DMS153 treated with DMSO at 0.1 percent for 48 hours (cell line): Measurements from ENCODE around the gene TBX1.

Experiments
- DNase-seq: peaks from one replicate; lab custom pipeline; 2025; ENCODE audit not compliant: unreplicated experiment; lab: John Stamatoyannopoulos, UW

The TBX1 gene

DNA sequence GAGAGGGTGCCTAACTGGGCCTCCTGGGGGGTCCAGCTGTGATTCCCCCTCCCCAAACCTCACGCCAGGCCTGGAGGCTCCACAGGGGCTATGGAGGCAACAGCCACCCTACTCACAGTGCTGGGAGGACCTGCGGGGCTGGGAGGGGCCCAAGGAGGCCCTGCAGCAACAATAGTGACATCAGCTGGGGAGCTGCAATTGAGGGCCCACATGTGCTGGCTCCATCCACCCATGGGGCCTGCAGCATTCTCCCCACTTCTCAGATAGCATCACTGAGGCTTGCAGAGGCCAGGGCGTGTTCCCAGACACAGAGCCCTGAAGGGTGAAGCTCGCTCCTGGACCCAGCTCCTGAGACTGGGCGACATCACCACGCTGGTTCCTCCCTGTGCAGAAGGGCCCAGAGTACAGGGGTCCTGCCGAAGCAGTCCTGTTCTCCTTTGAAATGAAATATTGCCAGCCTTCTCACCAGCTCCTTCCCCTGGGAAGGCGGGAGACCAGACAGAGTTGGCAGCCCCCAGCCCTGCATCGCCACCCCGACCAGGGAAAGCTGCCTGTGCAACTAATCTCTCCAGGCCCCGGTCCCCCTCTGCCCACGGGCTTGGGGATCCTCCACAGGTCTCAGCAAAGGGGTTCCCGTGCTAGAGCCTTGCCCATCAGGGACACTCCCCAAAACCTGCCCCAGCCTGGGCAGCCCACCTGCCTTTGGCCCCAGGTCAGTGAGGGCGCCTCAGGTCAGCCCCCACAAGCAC is 8.9 kb upstream of the TBX1 start:
- no peak for DNase-seq

DNA sequence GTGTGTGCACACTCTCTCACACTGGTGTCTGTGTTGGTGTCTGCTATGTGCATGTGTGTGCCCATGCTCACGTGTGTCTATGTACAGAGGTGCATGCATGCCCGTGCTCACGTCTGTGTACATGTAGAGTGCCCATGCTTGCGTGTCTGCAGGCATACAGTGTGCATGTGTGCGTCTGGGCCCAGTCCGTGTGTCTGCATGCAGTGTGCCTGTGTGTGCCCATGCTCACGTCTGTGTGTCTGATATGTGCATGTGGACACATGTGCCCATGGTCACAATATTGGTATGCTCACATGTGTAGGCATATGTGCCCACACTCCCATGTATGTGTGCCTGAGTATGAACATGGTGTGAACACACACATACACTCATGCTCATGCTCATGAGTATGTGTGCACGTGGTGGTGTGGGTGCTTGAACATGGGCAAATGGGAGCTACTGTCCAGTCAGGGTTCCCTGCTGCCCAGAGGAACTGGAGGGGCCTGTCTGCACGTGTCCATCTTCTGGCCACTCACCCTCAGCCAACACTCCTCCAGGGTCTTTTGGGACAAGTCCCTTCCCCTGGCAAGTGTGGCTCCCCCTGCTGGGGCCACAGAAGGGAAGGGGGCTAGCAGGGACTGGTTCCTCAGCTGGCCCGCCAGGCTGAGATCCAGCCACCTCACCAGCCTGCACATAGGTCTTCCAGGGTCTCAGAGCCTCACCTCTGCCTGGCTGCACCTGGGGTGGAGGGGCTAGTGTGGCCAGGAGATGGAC is 7.3 kb upstream of the TBX1 start:
- DNase-seq: no peak

DNA sequence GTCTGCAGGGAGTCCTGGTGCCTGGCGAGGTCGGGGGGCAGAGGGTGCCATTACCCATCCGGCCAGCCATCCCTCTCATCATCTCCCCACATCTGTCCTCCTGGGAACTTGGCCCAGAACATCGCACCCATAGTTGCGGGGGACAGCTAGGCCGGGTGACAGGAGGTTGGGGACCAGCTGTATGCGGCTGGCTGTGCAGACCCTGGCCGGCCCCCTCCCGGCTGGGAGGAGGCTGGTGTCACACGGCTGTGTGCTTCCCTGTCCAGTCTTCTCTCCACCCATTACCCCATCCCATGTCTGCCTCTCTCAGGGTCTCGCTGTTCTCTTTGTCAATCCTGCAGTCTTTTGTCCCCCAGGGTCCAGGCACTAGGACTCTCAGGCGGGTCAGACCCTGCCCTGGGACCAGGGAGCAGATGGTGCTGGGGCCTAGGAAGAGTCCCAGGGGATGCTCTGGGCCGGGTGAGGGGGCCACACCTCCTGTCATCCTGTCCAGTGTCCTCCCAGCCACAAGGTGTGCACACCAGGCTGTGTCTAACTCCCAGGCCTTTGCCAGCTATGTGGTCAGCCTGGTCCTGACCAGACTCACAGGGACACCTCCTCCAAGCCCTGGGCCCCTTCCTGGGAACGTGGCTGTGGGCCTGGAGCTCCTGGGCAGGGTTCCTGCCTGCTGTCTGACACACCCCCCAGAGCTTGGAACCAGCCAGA is 6.4 kb upstream of the TBX1 start:
- DNase-seq: no peak

DNA sequence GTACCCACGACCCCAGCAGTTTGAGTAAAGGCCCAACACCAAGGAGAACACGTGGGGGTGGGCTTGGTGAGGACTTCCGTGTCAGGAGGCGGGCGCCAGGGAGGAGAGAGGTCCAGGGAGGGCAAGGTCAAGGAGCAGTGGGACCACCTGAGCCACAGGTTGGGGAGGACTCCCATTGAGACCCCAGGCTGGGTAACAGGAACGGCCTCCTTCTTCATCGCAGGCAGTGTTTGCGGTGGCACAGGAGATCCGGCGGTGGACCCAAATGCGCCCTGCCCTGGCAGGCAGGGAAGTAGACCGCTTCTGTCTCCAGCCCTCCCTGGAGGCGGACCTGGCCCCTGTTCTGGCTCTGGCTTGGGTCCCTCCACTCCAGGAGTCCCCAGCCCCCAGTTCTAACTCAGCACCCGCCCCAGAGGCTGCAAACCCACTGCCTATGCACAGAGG is 5.9 kb upstream of the TBX1 start:
- DNase-seq: no peak

DNA sequence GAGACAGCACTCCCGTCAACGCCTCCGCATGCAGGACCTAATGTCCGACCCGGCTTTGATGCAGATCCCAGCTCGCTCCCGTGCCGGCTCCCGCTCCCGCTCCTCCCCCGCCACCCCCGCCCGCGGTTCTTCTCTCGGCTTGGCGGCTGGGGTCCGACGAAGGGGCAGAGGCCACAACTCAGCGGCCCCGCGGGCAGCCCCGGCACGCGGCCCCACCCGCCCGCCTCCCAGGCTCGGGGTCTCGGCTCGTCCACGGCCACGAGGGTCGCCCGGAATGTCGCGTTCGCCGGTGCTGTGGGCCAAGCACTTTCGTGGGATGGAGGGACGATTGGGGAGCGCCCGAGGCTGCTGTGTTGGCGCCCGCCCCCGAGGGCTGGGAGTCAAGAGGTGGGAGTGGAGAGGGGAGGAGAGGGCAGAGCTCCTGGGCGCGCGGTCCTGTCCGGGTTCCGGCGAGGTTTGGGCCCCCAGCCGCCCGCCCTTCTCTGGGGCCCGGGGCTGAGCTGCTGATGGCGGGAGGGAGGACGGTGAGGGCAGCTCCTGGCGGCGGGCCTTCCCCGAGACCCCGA is 5.3 kb upstream of the TBX1 start:
- no peak for DNase-seq

DNA sequence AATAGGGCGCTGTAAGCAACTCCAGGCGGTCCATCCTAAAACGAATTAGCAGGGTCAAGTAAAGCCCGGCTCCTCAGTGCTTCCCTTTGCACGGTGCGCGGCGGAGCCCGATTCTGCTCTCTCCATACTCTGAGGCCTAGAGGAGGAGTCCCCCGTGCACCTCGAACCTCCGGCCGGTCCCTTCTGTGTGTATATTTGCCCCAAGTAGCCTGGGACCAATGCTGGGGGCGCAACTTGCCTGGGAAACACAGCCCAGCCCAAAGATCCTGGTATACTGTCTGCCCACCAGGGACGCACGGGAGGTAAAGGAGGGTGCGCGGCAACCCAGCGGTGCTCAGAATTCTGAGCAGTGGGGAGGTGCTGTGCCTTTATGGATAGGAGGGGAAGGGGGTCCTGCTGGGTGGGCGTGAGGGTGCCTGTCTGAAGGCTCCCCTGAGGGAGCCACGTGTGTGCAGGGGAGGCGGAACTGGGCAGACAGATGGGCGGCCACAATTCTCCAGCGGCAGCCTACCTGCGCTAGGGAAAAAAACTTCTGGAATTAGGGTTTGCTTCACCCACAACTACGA is 4.8 kb upstream of the TBX1 start:
- DNase-seq: no peak

DNA sequence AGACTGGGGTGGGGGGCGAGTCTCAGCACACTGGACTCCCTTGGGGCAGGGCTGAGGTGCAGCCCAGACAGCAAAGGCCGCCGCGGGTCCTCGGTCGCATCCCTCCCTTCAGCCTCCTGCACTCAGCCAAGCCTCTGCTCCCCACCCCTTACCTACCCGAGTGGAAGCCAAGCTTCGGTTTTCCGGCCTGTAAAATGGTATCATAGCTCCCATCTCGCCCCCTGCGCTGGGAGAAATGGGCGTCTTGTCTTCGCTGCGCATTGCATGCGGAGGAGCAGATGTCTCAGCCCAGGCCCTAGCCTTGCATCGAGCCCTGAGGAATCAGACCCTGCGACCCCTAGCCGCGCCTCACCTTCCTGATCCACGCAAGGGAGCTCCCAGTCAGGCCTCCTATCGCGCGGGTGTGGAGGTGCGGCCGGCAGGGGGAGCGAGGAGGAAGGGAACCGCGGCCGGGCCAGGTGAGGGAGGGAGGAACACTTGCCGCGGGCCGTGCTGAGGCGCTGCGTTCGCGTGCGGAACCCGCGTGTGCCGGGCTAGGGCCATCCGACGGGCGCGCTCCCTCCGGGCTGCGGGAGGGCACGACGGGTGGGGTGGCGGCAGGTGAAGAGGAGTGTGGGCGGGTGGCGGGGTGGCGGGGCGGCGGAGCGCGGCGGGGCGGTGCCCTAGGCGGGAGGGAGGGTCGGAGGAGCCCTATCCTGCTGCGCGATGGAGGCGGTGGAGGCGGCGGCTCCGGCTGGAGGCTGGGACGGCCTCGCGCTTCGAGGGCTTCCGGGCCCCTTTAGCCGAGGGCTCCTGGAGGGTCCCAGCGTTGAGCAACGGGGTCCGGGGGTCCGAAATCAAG is 4.1 kb upstream of the TBX1 start:
- peak; percentile 66 for DNase-seq

DNA sequence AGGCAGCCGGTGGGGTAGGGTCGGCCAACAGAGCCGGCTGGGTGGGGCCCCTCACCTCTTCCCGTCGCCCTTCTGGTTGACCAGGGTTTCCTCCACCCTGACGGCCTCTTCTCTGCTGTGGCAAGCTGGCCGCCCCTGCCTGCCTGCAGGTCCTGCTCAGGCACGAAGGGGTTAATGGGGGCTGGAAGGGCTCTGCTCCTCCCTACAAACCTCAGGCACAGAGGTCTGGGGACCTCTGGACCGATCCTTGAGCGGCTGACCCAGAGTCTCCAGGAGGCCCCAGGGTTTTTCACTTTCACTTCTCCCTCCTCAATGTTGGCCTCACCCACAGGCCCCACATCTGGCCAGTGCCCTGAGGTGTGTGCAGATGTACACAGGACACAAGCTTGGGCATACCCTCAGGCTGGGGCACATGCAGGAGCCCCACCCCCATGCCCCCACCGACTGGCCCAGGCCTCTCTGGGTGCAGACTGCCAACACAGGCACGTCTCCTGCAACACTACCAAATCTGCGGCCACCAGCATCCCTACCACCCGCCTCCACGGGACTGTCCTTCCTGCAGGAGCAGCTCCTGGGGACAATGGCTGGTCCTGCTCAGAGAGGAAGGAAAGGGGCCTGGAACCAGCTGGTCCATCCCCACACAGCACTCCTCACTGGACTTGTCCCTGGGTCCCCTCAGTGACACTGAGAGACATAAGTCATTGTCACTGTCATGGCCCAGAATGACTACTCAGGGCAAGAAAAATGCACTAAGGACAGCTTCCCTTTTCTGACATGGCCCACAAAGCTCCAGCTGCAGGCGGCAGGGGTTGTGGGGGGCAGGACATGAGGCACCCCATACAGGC is 3.2 kb upstream of the TBX1 start:
- no peak for DNase-seq

DNA sequence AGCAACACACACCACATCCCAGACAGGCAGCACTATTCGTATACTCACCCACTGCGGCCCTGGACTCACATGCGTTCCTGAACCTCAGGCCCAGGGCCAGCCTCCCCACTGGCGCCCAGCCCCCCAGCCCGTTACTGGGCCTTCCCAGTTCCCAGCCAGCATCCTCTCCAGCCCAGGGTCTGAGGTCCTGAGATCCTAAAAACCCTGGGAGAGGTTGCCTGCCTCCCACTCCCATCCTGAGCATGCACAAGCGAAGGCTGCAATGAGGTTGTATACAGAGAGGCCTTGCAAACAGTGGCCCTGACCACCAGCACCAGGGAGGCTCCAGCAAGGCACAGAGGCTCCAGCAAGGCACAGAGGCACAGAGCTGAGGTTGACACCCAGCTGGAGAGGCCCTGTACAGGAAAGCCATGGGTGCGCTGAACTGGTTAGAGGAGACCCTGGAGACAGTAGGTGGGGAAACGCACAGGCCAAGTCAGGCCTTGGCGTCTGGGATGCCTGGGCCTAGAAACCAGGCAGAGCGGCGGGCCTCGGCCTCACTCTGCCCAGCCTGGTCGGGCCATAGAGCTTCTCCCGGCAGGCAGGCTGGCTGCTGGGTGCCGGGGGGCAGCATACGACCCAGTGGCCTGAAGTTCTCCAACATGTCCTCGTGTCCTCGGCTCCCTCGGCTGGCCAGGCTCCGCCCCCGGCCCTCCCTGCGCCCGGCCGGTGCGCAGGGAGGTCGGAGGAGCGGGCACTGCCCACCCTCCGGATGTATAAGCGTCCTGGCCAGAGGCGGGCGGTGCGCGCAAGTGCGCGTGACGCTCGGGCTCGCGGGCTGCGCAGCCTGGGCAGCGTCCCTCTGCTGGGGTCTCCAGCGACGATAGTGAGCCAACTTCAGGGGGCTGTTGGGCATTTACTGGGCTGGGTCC is 2.3 kb upstream of the TBX1 start:
- no peak for DNase-seq

DNA sequence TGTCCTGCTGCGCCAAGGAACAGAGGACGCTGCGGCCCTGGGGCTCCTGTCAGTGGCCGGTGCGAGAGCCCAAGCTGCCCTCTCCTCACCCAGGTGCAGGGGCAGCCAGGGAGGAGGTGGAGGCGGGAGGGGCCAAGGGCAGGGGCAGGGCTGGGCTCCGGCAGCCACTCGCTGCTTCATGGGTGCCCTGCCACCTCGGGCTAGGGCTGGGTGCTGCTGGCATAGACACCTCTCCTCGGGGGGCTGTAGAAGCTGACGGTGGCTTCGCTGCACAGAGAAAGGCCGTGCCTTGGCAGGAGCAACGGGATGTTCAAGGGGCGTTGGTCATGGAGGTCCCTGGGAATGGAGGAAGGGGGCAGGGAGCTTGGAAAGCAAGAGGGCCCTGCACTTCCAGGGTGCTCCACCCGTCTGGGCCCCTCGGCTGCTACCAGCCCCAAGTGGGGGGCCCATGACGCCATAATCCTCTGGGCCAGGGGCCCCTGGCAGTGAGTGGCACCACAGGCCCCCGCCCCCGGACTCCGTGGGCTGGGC is 1.6 kb upstream of the TBX1 start:
- DNase-seq: no peak

DNA sequence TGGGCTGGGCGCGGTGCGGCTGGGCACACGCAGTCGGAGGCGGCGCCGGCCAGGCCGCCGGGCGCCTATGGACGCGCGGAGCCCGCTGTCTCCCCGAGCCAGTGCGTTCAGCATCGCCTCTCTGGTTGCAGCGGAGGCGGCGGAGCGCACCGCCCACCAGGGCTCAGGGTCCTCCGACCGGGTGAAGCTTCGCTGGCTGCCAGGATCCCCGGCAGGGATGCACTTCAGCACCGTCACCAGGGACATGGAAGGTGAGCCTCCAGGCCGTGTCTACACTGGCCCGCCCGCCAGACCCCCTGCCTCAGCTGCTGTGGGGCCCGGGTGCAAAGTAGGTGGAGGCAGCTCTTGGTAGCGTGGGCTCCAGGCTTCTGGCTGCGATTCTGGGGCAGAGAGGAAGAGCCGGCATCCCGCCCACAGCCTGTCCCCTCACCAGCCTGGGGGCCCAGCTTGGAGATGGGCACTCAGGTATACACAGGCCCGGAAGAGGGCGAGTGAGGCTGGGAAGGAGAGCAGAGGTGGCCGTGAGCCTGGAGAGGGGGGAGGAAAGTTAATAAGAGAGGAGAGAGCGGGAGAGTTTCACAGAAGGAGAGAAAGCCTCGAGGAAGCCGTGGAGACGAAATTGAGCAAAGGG is 1.0 kb upstream of the TBX1 start:
- DNase-seq: no peak

DNA sequence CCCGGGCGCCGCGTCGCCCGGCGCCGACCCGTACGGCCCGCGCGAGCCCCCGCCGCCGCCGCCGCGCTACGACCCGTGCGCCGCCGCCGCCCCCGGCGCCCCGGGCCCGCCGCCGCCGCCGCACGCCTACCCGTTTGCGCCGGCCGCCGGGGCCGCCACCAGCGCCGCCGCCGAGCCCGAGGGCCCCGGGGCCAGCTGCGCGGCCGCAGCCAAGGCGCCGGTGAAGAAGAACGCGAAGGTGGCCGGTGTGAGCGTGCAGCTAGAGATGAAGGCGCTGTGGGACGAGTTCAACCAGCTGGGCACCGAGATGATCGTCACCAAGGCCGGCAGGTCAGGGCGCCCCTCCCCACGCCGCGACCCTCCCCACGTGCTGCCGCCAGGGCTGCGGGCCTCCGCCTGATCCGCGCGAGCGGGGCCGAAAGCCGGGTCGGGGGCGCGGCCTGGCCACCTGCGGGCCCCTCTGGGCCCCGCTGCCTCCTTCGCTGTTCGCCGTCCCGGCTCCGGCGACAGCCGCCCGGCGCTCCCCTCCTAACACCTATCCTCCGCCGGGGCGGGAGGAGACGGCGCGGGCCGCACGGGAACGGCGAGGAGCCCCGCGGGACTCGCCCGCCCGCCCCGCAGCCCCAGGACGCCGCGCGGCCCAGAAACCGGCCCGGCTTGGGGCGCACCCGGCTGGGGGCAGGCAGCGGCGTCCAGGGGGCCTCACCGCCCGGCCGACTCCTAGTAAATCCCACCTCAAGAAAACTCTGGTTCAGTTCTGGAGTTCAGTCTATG is 560 bp downstream of the TBX1 start:
- no peak for DNase-seq

DNA sequence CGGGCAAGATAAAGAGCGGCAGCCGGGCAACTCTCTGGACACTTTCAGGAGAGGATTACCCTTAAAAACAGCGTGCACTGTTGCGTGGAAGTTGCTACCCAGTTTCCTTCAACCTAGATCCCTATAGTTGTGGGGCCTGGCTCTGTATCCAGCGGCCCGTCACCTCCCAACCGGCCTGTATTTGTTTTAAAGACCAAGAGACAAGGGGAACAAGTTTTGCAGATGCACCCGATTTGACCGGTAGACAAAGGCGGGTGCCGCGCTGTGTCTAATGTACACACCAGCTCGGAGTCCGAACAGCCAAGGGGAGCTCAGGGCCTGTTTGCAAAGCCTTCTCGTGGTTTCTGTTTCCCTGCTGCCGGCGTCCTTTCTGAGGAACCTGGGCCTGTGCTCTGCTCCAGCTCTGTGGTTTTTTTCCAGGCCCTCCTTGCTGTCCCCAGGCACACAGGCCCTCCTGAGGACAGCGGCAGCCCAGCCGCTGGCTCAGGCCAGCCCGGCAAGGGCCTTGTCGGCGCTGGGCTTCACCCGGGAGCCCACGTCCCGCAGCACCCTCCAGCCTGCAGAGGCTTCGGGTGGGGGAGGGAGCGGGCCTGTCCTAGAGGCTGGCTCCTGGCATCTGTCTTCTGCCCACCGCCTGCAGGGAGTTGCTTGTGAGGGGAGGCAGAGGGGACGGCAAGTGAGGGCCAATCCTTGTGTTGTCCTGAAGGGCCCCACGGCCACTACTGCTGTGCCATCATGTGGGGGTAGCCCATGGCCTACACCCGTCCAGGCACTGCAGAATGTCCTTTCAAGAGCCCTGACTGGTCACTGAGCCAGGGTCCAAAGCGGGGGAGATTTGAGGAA is 1.4 kb downstream of the TBX1 start:
- DNase-seq: no peak

DNA sequence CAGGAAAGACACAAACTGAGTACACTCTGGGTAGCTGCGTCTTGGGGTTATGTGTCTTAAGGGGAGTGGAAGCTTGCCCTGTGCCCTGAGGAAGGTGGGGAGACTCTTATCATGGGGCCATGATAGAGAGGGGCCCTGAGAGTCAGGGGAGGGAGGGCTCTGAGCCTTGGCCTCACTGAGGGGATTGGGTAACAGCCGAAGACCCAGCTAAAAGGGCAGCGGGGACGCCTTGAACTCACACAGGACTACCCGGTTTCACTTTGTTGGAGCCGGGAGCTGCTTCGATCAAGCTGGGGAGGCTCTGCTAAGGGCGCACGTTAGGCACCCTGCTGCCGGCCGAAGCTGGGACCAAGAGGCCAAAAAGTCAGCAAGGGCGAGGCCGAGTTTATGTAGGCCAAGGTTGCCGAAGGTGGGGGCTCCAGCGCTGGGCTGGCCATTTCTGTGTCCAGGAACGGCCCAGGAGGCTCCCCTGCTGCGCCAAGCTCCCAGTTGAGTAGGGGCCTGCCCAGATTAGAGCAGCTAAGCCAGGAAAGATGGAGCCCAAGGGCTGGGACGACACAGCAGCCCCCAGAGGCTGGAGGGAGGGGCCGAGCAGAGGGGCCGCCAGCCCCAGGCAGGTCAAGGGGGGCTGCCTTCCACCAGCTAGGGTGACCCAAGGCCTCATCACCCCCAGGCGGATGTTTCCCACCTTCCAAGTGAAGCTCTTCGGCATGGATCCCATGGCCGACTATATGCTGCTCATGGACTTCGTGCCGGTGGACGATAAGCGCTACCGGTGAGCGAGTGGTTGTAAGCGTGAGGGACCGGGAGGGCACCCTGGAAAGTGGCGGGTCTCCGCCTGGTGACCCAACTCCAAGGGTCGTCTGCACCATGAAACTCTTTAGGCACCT is 2.2 kb downstream of the TBX1 start:
- DNase-seq: no peak
